ENCODE measurements around the gene SAMMSON. TPM values are rescaled to one million over a fixed set of nuclear protein-coding genes. Genes with fewer than 3 reads are reported as not detected.

Gene SAMMSON
- total RNA-seq, 2 donors from 2014 or later = not detected

GRCh38 chr3:70069557-70069956, 70.0 kb downstream of the SAMMSON start:
- H3K9ac ChIP-seq (ENCODE audit: low read depth in 2 of 2, low read length in 2 of 2) = no peak overlapping the region
- H3K36me3 ChIP-seq = no peaks in the 10 kb centered on the region
- intact Hi-C loops (cut with DNase I) = loop anchor here (10.0 kb wide), 1 partner anchor 1585 kb away; no protein-coding TSS in a partner anchor
- no peak overlapping the region for H3K4me3 ChIP-seq
- no peak overlapping the region for H3K27ac ChIP-seq
- no peaks in the 10 kb centered on the region for H3K27me3 ChIP-seq
- no peaks in the 10 kb centered on the region for H3K9me3 ChIP-seq
- no peak for TF ChIP-seq CTCF (IDR thresholded peaks at IDR 0.05)
- no peak for DNase-seq
- no peaks in the 10 kb centered on the region for H3K4me1 ChIP-seq

- no peak overlapping the region for H3K27ac ChIP-seq
- no peak for DNase-seq
- no peak overlapping the region for H3K9ac ChIP-seq (ENCODE audit: low read depth in 2 of 2, low read length in 2 of 2)
- intact Hi-C loops (cut with DNase I) = no loop called here
- H3K4me3 ChIP-seq = no peak overlapping the region
- no peaks in the 10 kb centered on the region for H3K36me3 ChIP-seq
- no peaks in the 10 kb centered on the region for H3K9me3 ChIP-seq
- no peaks in the 10 kb centered on the region for H3K27me3 ChIP-seq
- H3K4me1 ChIP-seq = no peaks in the 10 kb centered on the region
- no peak for TF ChIP-seq CTCF (IDR thresholded peaks at IDR 0.05)
These were observed 71.6 kb downstream of the SAMMSON start for GRCh38 chr3:70071138-70071537.

GRCh38 chr3:70072180-70072579, 72.6 kb downstream of the SAMMSON start:
- intact Hi-C loops (cut with DNase I) = no loop called here
- Histone ChIP-seq H3K9ac (ENCODE audit: low read depth in 2 of 2, low read length in 2 of 2) (no peak overlapping the region), H3K27me3 (no peaks in the 10 kb centered on the region), H3K4me3 (no peak overlapping the region), H3K9me3 (no peaks in the 10 kb centered on the region), H3K4me1 (no peaks in the 10 kb centered on the region), H3K27ac (no peak overlapping the region), H3K36me3 (no peaks in the 10 kb centered on the region)
- TF ChIP-seq CTCF (IDR thresholded peaks at IDR 0.05) = no peak
- no peak for DNase-seq

GRCh38 chr3:70072754-70073153, 73.2 kb downstream of the SAMMSON start:
- Histone ChIP-seq H3K27ac (no peak overlapping the region), H3K4me1 (no peaks in the 10 kb centered on the region), H3K9me3 (no peaks in the 10 kb centered on the region), H3K9ac (ENCODE audit: low read depth in 2 of 2, low read length in 2 of 2) (no peak overlapping the region), H3K36me3 (no peaks in the 10 kb centered on the region), H3K4me3 (no peak overlapping the region), H3K27me3 (no peaks in the 10 kb centered on the region)
- no peak for DNase-seq
- no peak for TF ChIP-seq CTCF (IDR thresholded peaks at IDR 0.05)
- intact Hi-C loops (cut with DNase I) = no loop called here

GRCh38 chr3:70075101-70075500, 75.6 kb downstream of the SAMMSON start:
- Histone ChIP-seq H3K36me3 (no peaks in the 10 kb centered on the region), H3K4me1 (no peaks in the 10 kb centered on the region), H3K9ac (ENCODE audit: low read depth in 2 of 2, low read length in 2 of 2) (no peak overlapping the region), H3K27ac (no peak overlapping the region), H3K27me3 (no peaks in the 10 kb centered on the region), H3K4me3 (no peak overlapping the region), H3K9me3 (no peaks in the 10 kb centered on the region)
- intact Hi-C loops (cut with DNase I) = no loop called here
- no peak for TF ChIP-seq CTCF (IDR thresholded peaks at IDR 0.05)
- DNase-seq = no peak

- intact Hi-C loops (cut with DNase I) = no loop called here
- no peak for DNase-seq
- no peak for TF ChIP-seq CTCF (IDR thresholded peaks at IDR 0.05)
- Histone ChIP-seq H3K9ac (ENCODE audit: low read depth in 2 of 2, low read length in 2 of 2) (no peak overlapping the region), H3K4me1 (no peaks in the 10 kb centered on the region), H3K27me3 (no peaks in the 10 kb centered on the region), H3K4me3 (no peak overlapping the region), H3K9me3 (no peaks in the 10 kb centered on the region), H3K27ac (no peak overlapping the region), H3K36me3 (no peaks in the 10 kb centered on the region)
These were observed 76.9 kb downstream of the SAMMSON start for GRCh38 chr3:70076396-70076795.
